KMS-11 (cell line): Measurements from ENCODE around the gene THSD7A.

Experiments used
- H2AFZ ChIP-seq: fragments of 200-600 bp; sonication (generic); 2 replicates; pipeline ENCODE4 v1.6.1; 2016; ENCODE audit warnings: antibody characterized with exemption, mixed run types, low read depth
- H3K27ac ChIP-seq: fragments of 200-600 bp; sonication (generic); 2 replicates; pipeline ENCODE4 v1.6.1; 2016; ENCODE audit warnings: mild to moderate bottlenecking, mixed run types
- H3K27me3 ChIP-seq: fragments of 200-600 bp; sonication (generic); 2 replicates; pipeline ENCODE4 v1.6.1; 2017; ENCODE audit warnings: mild to moderate bottlenecking, low read depth, mixed run types, moderate library complexity; ENCODE audit not compliant: insufficient read depth
- H3K36me3 ChIP-seq: fragments of 200-600 bp; sonication (generic); 2 replicates; pipeline ENCODE4 v1.6.1; 2017; ENCODE audit warnings: mild to moderate bottlenecking, mixed run types; ENCODE audit not compliant: insufficient read depth
- H3K4me1 ChIP-seq: fragments of 200-600 bp; sonication (generic); 2 replicates; pipeline ENCODE4 v1.6.1; 2016; ENCODE audit warnings: mild to moderate bottlenecking, low read depth, mixed run types; ENCODE audit not compliant: poor library complexity, severe bottlenecking
- H3K4me2 ChIP-seq: fragments of 200-600 bp; sonication (generic); 2 replicates; pipeline ENCODE4 v1.7.0; 2016; ENCODE audit warnings: mild to moderate bottlenecking, mixed run types
- H3K4me3 ChIP-seq: fragments of 200-600 bp; sonication (generic); IDR thresholded peaks from 2 replicates; pipeline ENCODE4 v1.6.1; 2017; ENCODE audit warnings: low read depth, low read length, mixed read lengths; ENCODE audit not compliant: insufficient read depth
- H3K79me2 ChIP-seq: fragments of 200-600 bp; sonication (generic); 2 replicates; pipeline ENCODE4 v1.6.1; 2016; ENCODE audit warnings: low read depth, mixed run types; ENCODE audit not compliant: insufficient read depth
- H3K9ac ChIP-seq: fragments of 200-600 bp; sonication (generic); 2 replicates; pipeline ENCODE4 v1.6.1; 2016; ENCODE audit warnings: mild to moderate bottlenecking, mixed run types
- H4K20me1 ChIP-seq: fragments of 200-600 bp; sonication (generic); 2 replicates; pipeline ENCODE4 v1.6.1; 2016; ENCODE audit warnings: mild to moderate bottlenecking, mixed run types; ENCODE audit not compliant: insufficient read depth
- CTCF ChIP-seq: fragments of 200-600 bp; sonication (generic); conservative IDR thresholded peaks from 2 replicates; pipeline ENCODE4 v1.6.1; 2017; ENCODE audit warnings: low read depth, mild to moderate bottlenecking, antibody characterized with exemption, low read length, moderate library complexity, mixed read lengths

The THSD7A gene

DNA sequence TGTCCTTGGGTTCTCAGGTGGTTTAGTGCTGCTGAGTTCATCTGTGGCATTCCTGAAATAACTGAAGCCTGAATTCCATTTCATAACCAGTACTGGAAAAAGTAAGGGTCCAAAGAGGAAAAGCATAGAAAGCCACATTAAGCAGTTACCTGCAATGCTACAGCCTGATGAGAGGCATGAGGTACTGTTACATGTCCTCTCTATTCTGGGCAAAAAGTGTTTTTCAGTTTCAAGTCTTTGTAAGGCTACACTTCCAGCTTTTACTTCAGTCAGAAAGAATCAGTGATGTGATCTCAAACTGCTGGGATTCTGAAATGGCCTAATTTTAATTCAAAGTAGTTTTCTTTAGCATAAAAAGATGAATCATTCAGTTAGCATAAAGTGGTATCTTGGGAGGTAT is 488.9 kb downstream of the THSD7A start:
- no peak for TF ChIP-seq CTCF
- peak overlapping the region; percentile 29; the same call in 1 of the 2 replicates for H2AFZ ChIP-seq
- no peak overlapping the region for H3K27ac ChIP-seq
- H3K4me2 ChIP-seq: no peak overlapping the region
- H4K20me1 ChIP-seq: no peaks in the 10 kb centered on the region
- H3K27me3 ChIP-seq: no peaks in the 10 kb centered on the region
- H3K4me3 ChIP-seq: no peak overlapping the region
- H3K4me1 ChIP-seq: peaks cover 15% of the 10 kb centered on the region
- no peaks in the 10 kb centered on the region for H3K36me3 ChIP-seq
- H3K79me2 ChIP-seq: no peaks in the 10 kb centered on the region
- H3K9ac ChIP-seq: no peak overlapping the region

DNA sequence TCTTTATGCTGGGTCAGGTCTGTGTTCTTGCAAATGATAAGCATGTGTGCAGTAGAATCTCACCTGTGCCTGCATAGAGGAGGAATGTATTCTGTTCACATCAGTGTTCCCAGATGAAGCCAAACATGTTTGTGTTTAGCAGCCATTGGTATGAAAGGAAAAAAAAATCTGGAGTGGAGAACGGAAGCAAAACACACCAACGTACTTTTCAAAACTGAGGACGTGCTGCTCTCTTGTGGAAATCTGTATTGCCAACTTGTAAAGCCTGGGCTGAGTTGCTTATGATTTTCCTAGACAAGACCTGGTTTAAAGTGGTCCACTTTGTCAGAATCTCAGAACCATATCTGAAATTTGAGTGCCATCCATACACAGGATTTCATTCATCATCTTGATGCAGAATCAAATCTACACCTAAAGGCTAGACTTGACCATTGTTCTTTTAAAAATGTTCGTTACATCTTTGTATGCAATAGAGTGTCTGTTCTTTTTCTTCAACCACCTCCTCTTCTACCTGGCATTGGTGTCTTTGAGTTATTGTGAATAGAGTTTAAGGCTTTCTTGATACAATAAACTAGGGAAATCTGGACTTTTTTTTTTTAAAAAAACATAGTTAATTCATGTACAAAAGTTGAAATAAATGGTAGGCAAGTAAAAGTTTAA is 490.6 kb downstream of the THSD7A start:
- no peak overlapping the region for H3K4me2 ChIP-seq

DNA sequence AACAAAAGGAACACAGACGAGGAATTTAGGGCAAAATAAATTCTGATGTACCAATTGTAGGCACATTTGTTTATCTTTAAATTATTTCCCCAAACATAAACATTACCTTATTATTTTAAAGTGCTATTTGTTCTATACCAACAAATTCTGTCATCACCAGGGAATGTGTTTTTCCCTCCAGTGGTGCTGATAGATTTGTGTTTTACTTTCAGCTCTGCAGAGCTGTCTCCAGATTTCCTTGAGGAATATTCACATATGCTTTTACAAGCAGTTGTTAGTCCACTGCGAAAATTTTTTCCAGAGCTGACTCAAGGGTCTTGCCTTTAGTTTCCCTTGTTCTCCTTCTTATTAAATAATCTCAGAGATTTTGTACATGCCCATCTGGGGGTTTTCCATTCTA is 495.6 kb downstream of the THSD7A start:
- Histone ChIP-seq H3K36me3 (no peaks in the 10 kb centered on the region), H3K9ac (no peak overlapping the region), H2AFZ (no peak overlapping the region), H3K79me2 (no peaks in the 10 kb centered on the region), H4K20me1 (no peaks in the 10 kb centered on the region), H3K27me3 (no peaks in the 10 kb centered on the region), H3K4me3 (no peak overlapping the region), H3K4me1 (no peaks in the 10 kb centered on the region), H3K4me2 (no peak overlapping the region), H3K27ac (no peak overlapping the region)
- no peak for TF ChIP-seq CTCF

More for the DNA sequence above, 490.6 kb downstream of the THSD7A start:
- Histone ChIP-seq H4K20me1 (no peaks in the 10 kb centered on the region), H3K27ac (no peak overlapping the region), H2AFZ (no peak overlapping the region), H3K79me2 (no peaks in the 10 kb centered on the region), H3K9ac (no peak overlapping the region), H3K27me3 (no peaks in the 10 kb centered on the region), H3K4me1 (peaks cover 15% of the 10 kb centered on the region), H3K36me3 (no peaks in the 10 kb centered on the region), H3K4me3 (no peak overlapping the region)
- no peak for TF ChIP-seq CTCF

DNA sequence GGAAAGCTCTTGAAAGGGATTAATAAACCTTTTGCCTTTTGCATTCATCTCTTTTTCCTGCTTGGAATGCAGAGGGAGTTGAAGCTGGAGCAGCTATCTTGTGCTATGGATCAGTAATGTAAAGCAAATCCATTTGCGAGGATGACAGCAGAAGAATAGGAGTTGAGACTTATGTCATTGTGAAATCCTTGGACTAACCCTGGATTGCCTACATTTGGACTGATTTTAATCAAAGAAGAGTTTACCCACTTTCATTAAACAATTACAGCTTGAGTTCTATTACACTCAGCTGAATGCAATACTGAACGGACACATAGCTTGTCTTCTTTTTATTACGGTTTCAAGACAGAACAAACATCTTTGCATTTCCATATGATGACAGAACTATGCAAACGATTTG is 496.1 kb downstream of the THSD7A start:
- Histone ChIP-seq H3K9ac (no peak overlapping the region), H3K27me3 (no peaks in the 10 kb centered on the region), H3K4me1 (no peaks in the 10 kb centered on the region), H3K4me3 (no peak overlapping the region), H3K4me2 (no peak overlapping the region), H3K79me2 (no peaks in the 10 kb centered on the region), H3K36me3 (no peaks in the 10 kb centered on the region), H2AFZ (no peak overlapping the region), H4K20me1 (no peaks in the 10 kb centered on the region), H3K27ac (no peak overlapping the region)
- no peak for TF ChIP-seq CTCF
